Fibroblast of lung (primary cell): ENCODE results near the gene SLC25A51. TPM values are rescaled to one million over a fixed set of nuclear protein-coding genes. Genes with fewer than 3 reads are reported as not detected.
"Not testable (repeated sequence)": the region's sequence is repeated elsewhere in the genome, so short reads cannot be mapped to it uniquely, and the experiment has no call there.

Source experiments
- DNase-seq, 2 donors: peaks; one replicate each; pipeline versions ENCODE4 v3.0.0 to v3.0.0-alpha.2; 2010; ENCODE audit warnings: low read depth in 2 of 2
- H2AFZ ChIP-seq: 2 replicates; pipeline ENCODE4 v1.5.1; 2012; ENCODE audit warnings: low read length, control low read depth, inconsistent platforms
- H3K27ac ChIP-seq: 2 replicates; pipeline ENCODE4 v1.5.1; 2011; ENCODE audit warnings: low read length, control low read depth; ENCODE audit not compliant: insufficient read depth
- H3K27me3 ChIP-seq: 2 replicates; pipeline ENCODE4 v1.5.1; 2011; ENCODE audit warnings: mild to moderate bottlenecking, low read length; ENCODE audit not compliant: control insufficient read depth, insufficient read depth
- H3K36me3 ChIP-seq: 2 replicates; pipeline ENCODE4 v1.5.1; 2011; ENCODE audit warnings: low read length; ENCODE audit not compliant: control insufficient read depth, insufficient read depth
- H3K4me1 ChIP-seq: 2 replicates; pipeline ENCODE4 v1.5.1; 2011; ENCODE audit warnings: low read length; ENCODE audit not compliant: control insufficient read depth, insufficient read depth; ENCODE audit errors: extremely low read depth
- H3K4me2 ChIP-seq: 2 replicates; pipeline ENCODE4 v1.5.1; 2011; ENCODE audit warnings: low read length, control low read depth; ENCODE audit not compliant: insufficient read depth; ENCODE audit errors: extremely low read depth
- H3K4me3 ChIP-seq, 4 experiments: fragments of 200-600 bp in 1 of 4; sonication (generic) in 1 of 4; replicated peaks in 1 of 4; 2 replicates each; pipeline ENCODE4 v1.5.1; 2011 to 2016; ENCODE audit warnings: low read length in 4 of 4, low read depth in 3 of 4, mild to moderate bottlenecking in 3 of 4, control low read depth in 2 of 4, inconsistent platforms in 1 of 4, mixed read lengths in 1 of 4; ENCODE audit not compliant: insufficient read depth in 1 of 4; ENCODE audit errors: control extremely low read depth in 1 of 4
- H3K79me2 ChIP-seq: 2 replicates; pipeline ENCODE4 v1.5.1; 2012; ENCODE audit warnings: mild to moderate bottlenecking, low read length, inconsistent platforms; ENCODE audit not compliant: control insufficient read depth, insufficient read depth
- H3K9ac ChIP-seq: 2 replicates; pipeline ENCODE4 v1.5.1; 2011; ENCODE audit warnings: mild to moderate bottlenecking, low read length, control low read depth; ENCODE audit not compliant: insufficient read depth
- H3K9me3 ChIP-seq: 2 replicates; pipeline ENCODE4 v1.5.1; 2012; ENCODE audit warnings: low read depth, low read length; ENCODE audit not compliant: control insufficient read depth, insufficient read depth
- H4K20me1 ChIP-seq: 2 replicates; pipeline ENCODE4 v1.5.1; 2011; ENCODE audit warnings: low read length; ENCODE audit not compliant: control insufficient read depth, insufficient read depth; ENCODE audit errors: extremely low read depth
- EZH2 ChIP-seq: IDR thresholded peaks from 2 replicates; pipeline ENCODE4 v1.5.1; 2012; ENCODE audit warnings: low read length, control low read depth, mild to moderate bottlenecking; ENCODE audit errors: missing control alignments
- polyA plus RNA-seq, 2 donors: library from polyadenylated mRNA; depleted of rRNA in 1 of 2; stranded (reverse) in 1 of 2; unstranded in 1 of 2; fragments of >200 nt; gene quantifications; 2 replicates each; pipeline ENCODE4 v1.2.1, GENCODE V29; 2011 to 2012; ENCODE audit warnings: missing spikeins in 1 of 2
- total RNA-seq: library from RNA; depleted of rRNA; stranded (reverse); fragments of >200 nt; gene quantifications from 2 replicates; pipeline ENCODE4 v1.2.1, GENCODE V29; 2014
- TF ChIP-seq, protein P1 (sequence below), 2 donors: IDR thresholded peaks in 1 of 2; conservative IDR thresholded peaks in 1 of 2; 1 replicate in 1 of 2; 2 replicates in 1 of 2; pipeline ENCODE4 v1.5.1; 2011 to 2012; ENCODE audit warnings: low read length in 2 of 2, control low read depth in 1 of 2, inconsistent platforms in 1 of 2, low read depth in 1 of 2, mild to moderate bottlenecking in 1 of 2

The SLC25A51 gene
- total and polyA plus RNA-seq, 2 donors (not counting 1 experiment from before 2014, with no cell fraction given): 39.3 to 100 TPM

DNA sequence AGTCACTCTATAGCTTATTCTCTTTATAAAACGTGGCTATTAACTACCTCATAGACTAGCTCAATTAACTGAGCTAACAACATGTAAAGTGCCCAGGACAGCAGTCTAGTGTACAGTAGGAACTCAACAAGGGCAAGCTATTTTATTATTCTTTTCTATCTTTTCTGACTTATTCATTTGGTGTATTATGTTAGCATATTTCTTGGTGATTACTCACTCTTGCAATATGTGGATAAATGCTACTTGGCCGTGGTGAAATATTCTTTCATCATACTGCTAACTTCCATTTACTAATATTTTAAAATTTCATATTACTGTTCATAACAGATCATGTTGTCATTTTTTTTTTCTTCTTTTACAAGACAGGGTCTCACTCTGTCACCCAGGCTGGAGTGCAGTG lies 4.9 kb downstream of the SLC25A51 start:
- H3K4me3 ChIP-seq: no peak overlapping the region
- H3K36me3 ChIP-seq: peaks cover 5% of the 10 kb centered on the region
- H3K9me3 ChIP-seq: no peaks in the 10 kb centered on the region
- DNase-seq: peak; percentile 33 to 76
- peak overlapping the region; percentile 45 for H3K4me2 ChIP-seq
- peaks cover 38% of the 10 kb centered on the region for H3K79me2 ChIP-seq
- H3K4me1 ChIP-seq: peaks cover 12% of the 10 kb centered on the region
- H3K27ac ChIP-seq: peak overlapping the region; percentile 52
- no peak for TF ChIP-seq EZH2
- TF ChIP-seq, protein P1, sequence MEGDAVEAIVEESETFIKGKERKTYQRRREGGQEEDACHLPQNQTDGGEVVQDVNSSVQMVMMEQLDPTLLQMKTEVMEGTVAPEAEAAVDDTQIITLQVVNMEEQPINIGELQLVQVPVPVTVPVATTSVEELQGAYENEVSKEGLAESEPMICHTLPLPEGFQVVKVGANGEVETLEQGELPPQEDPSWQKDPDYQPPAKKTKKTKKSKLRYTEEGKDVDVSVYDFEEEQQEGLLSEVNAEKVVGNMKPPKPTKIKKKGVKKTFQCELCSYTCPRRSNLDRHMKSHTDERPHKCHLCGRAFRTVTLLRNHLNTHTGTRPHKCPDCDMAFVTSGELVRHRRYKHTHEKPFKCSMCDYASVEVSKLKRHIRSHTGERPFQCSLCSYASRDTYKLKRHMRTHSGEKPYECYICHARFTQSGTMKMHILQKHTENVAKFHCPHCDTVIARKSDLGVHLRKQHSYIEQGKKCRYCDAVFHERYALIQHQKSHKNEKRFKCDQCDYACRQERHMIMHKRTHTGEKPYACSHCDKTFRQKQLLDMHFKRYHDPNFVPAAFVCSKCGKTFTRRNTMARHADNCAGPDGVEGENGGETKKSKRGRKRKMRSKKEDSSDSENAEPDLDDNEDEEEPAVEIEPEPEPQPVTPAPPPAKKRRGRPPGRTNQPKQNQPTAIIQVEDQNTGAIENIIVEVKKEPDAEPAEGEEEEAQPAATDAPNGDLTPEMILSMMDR (conservative IDR thresholded peaks at IDR 0.05 in 1 of 2, IDR thresholded peaks at IDR 0.05 in 1 of 2; ENCODE audit: low read depth in 1 of 2, low read length in 2 of 2): no peak
- H3K27me3 ChIP-seq: no peaks in the 10 kb centered on the region
- no peaks in the 10 kb centered on the region for H4K20me1 ChIP-seq
- no peak overlapping the region for H3K9ac ChIP-seq
- H2AFZ ChIP-seq: no peak overlapping the region

DNA sequence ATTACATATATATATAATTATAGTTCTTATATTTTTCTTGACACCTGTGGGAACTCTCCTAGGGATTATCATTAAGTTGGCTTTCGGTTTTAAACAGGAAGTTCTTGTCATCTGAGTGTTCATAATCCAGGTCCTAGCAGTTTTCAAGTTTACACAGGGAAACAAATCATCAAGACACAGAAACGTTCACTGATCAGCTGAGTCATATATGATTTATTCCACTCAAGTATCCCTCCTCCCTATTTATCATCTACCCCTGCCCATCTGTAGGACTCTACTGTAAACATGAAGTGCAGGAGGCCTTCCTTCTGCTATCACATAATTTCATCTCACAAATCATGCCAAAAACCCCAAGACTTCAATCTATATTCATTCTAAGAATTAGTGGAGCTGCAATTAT lies 6.3 kb downstream of the SLC25A51 start:
- Histone ChIP-seq H3K27ac (no peak overlapping the region), H3K79me2 (peaks cover 28% of the 10 kb centered on the region), H4K20me1 (no peaks in the 10 kb centered on the region), H3K9me3 (no peaks in the 10 kb centered on the region), H2AFZ (no peak overlapping the region), H3K4me3 (no peak overlapping the region), H3K36me3 (peaks cover 5% of the 10 kb centered on the region), H3K27me3 (no peaks in the 10 kb centered on the region), H3K4me2 (no peak overlapping the region), H3K9ac (no peak overlapping the region), H3K4me1 (peaks cover 12% of the 10 kb centered on the region)
- no peak for TF ChIP-seq EZH2
- TF ChIP-seq, protein P1 (conservative IDR thresholded peaks at IDR 0.05 in 1 of 2, IDR thresholded peaks at IDR 0.05 in 1 of 2; ENCODE audit: low read depth in 1 of 2, low read length in 2 of 2): no peak
- peak in 1 of 2 donors; percentile 47 for DNase-seq

DNA sequence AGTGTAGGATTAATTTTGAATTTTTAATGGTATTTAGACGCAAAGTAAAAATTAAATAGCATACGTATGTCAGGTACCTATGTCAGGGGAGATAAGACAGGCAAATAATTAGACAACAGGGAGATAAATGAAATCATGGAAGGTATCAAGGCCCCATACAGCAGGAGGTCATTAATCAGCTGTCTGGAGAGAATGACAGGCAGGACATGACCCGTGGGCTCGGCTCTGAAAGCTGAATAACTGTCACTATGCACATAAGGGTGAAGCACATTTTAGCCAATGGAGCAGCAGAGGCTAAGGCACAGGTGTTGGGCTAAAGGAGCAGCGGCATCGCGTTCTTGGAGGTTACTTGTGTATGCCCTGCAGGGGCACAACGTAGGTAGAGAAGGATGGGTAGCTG lies 11.9 kb downstream of the SLC25A51 start:
- TF ChIP-seq, protein P1 (conservative IDR thresholded peaks at IDR 0.05 in 1 of 2, IDR thresholded peaks at IDR 0.05 in 1 of 2; ENCODE audit: low read depth in 1 of 2, low read length in 2 of 2): no peak
- no peak for TF ChIP-seq EZH2

DNA sequence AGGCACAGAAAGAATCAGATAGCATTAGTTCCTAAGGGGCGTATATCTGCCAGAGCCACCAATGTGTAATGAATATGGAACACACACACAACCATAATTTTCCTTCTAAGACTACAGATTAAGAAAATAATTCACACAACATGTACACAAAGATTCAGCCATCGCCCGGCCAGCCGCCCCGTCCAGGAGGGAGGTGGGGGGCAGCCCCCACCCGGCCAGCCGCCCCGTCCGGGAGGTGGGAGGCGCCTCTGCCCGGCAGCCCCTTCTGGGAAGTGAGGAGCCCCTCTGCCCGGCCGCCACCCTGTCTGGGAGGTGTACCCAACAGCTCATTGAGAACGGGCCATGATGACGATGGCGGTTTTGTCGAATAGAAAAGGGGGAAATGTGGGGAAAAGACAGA lies 12.9 kb downstream of the SLC25A51 start:
- DNase-seq, H2AFZ ChIP-seq, H3K79me2 ChIP-seq, H3K9ac ChIP-seq, H3K27me3 ChIP-seq, H3K36me3 ChIP-seq, H3K9me3 ChIP-seq, H3K4me1 ChIP-seq, H3K27ac ChIP-seq, H4K20me1 ChIP-seq, H3K4me2 ChIP-seq, H3K4me3 ChIP-seq: not testable (repeated sequence)

More for the DNA sequence above, 11.9 kb downstream of the SLC25A51 start:
- H3K4me1 ChIP-seq: no peaks in the 10 kb centered on the region
- H2AFZ ChIP-seq: no peak overlapping the region
- H4K20me1 ChIP-seq: no peaks in the 10 kb centered on the region
- H3K9me3 ChIP-seq: no peaks in the 10 kb centered on the region
- no peak for DNase-seq
- no peak overlapping the region for H3K9ac ChIP-seq
- no peak overlapping the region for H3K4me2 ChIP-seq
- no peaks in the 10 kb centered on the region for H3K27me3 ChIP-seq
- no peak overlapping the region for H3K27ac ChIP-seq
- H3K79me2 ChIP-seq: peaks cover 3% of the 10 kb centered on the region
- no peak overlapping the region for H3K4me3 ChIP-seq
- peaks cover 8% of the 10 kb centered on the region for H3K36me3 ChIP-seq
